HG03159 (cell line): ENCODE results near the gene SEMA3D.

Experiments
- ATAC-seq: cut with Tn5 transposase; IDR thresholded peaks from one replicate; pipeline ENCODE4 v1.9.1; 2021; ENCODE audit warnings: mild to moderate bottlenecking, moderate library complexity; ENCODE audit not compliant: unreplicated experiment

The SEMA3D gene

DNA sequence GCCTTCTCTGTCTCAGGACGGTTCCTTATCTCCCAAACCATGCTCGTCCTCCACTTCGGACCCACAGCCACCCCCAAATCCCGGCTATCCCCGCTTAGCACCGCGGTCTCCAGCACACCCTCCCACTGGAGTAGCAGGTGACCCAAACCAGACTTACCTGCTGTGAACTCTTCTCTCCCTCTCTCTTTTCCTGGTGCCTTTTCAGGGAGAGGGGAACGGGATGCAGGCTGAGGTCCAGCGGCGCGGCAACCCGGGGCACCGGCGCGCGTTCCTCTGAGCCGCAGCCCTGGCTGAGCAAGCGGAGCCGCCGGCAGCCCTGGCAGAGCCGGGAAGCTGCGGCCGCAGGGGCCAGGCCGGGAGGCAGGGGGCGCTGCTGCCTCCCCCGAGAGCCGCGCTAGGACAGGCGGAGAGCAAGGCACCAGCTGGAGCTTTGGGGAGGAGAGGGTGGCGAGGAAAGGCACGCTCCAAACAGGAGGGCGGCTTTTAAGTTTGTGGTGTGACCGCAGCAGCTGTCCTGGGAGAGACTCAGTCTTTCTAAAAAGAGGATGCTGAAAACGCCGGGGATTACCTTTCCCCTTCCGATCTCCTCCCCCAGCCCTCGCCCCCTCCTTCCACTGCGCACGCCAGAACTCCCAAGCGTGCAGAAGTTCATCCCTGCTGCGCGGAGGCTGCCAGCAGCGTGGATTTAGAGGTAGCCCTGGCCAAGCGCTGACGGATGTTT, at the start of gene SEMA3D:
Gene SEMA3D (minus strand): TSS at position 536 of the 721 bp plus-strand sequence. CDS start 65,165 bp downstream, outside the sequence.
- ATAC-seq: peak; percentile 98

DNA sequence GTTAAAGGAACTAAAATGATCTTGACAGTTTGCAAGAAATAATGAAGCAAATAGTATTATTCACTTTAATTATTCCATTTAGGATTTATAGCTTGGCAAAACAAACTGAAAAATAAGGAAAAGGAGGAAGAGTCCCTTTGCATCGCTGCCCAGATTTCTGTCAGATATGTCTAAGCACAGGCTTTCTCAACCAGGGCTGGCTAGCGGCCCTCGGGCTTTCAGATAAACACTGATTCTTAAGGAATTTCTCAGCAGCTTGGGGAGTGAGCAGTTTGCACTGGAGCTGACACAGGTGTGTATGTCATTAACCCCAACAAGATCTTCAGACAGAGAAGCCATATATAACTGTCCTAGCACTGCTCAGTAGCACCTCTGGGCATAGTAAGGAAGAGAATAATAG, 47.9 kb upstream of the SEMA3D start:
- ATAC-seq: no peak

- no peak for ATAC-seq
Observed at GRCh38 chr7:85232068-85232467, 45.2 kb upstream of the SEMA3D start.

- ATAC-seq: peak; percentile 47
Observed at GRCh38 chr7:85230623-85231022, 43.8 kb upstream of the SEMA3D start.

DNA sequence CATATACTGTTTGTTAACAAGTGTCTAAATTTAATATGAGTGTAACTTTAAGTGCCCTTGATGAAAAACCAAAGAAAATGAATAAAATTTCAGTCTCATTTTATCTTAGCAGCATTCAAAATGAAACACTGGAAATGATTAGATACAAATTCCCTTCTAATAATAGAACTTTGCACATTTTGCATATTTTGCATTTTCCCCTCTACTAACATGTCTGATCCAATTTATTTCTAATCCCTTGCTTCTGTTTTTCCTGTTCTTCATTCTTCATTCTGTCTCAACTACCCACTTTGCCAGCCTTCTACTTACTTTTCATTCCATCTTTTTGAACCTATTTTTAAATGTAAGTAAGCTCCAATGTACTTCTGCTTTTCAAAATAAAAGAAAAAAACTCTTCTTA, 42.7 kb upstream of the SEMA3D start:
- ATAC-seq: no peak

DNA sequence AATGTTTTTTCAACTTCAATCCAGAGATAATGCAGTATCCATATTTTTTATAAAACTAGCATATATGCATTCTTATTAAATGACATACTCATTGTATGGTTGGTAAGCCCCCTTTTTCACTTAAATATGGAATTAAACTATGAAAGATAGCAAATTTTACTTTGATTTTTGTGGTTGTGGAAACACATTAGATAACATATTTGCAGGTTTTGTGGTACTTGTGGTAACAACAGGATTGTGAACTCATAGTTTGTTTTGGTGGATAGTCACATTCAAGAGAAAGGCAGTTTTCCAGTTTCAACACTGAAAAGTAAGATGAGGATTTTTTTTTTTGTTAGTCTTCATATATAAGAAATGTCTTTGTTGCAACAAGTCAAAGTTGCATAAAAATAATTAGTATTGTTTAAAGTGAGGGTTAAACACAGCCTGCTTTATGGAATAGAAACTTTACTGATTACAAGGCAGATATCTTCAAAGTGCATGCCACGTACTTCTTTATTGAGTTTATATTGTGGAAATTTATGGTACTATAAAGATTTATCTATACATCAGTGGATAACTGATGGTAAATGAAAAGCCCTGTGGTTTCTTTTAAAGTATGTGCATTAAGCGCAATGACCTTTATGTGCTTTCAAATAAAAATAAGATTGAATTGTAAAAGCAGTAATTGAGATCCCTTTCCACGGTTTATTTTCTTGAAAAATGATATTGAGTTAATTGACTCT, 39.7 kb upstream of the SEMA3D start:
- ATAC-seq: no peak

DNA sequence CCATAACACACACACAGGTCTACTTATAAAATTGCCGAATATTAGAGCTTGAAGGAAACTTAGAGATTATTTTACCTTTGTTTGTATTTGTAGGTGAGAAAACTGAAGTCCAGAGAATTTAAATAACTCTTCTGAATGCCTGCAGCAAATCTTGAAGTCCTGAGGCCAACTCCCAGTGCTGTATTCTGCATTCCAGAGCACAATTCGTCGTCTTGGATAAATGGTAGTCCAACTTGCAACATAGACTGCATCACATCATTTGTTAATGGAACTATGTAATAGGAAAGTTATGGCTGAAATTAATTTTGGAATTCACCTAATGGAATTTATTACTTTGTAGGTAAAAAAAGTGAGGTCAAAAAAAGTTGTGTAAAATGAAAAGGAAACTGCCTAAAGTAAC, 37.3 kb upstream of the SEMA3D start:
- no peak for ATAC-seq

GRCh38 chr7:85222522-85222921, 35.7 kb upstream of the SEMA3D start:
- no peak for ATAC-seq

DNA sequence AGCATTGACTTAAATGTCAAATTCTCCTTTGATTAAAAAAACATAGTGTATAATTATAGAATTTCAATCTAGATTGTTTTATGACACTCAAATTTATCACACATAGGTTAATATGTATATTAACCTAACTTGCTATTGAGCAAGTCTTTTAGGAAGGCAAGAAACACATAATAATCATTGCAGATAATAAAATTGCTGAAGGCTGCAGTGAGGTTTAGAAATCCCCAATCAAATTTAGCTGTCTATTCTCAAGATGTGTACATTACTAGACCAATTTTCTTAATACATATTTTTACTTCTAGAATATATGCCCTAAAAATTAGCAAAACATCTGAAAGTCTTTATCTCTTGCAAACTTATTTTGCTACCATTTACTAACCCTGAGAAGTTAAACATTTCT, 34.9 kb upstream of the SEMA3D start:
- no peak for ATAC-seq

DNA sequence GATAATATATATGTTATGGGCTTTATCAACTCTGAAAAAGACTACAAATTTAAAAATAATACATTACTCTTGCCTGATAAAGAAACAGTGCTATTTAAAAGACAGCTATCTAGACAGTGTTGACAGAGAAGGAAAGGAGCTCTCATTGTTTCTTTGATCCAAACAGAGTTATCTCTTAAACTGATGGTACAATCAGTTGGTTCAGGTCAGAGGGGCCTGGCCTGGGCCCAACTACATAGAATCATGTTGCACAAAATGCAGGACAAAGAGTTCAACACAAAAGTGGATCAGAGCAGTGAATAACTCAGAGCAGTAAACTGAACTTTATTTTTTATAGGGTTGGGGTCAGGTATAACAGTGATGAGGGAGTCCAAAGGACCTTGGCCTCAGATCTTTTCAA, 33.8 kb upstream of the SEMA3D start:
- ATAC-seq: no peak

DNA sequence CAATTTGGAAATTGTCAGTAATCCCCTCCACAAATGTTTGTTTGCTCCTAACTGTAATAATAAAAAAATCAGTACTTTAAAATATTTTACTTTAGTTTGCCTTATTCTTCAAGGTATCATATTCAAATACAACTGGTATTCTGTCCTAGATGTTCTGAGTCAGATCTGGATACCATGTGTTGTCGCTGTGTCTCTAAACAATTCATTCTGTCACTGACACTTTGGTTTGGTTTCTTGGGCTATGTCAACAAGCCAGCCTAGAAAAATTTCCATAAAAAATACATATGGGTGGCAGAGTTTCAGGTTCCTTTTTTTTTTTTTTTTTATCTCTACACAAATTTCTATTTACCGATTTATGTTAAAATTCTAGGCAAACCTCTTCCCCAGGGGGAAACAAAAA, 33.2 kb upstream of the SEMA3D start:
- no peak for ATAC-seq

DNA sequence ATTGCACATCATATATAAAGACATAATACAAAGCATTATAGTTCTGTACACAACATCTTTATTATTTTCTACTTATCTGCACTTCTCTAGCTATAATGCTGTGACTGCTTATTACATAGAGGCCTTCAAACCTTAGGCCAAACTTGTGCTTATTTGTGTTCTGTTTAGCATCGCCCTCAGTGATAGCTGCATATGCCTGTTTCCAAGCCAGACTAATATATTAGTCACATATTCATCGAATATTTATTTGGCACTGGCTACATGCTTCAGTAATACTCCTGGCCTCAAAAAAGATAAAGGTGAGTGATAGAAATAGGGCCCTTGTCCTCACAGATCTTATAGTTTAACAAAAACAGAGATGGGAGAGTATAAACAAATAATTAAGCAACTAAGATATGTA, 30.2 kb upstream of the SEMA3D start:
- ATAC-seq: no peak

DNA sequence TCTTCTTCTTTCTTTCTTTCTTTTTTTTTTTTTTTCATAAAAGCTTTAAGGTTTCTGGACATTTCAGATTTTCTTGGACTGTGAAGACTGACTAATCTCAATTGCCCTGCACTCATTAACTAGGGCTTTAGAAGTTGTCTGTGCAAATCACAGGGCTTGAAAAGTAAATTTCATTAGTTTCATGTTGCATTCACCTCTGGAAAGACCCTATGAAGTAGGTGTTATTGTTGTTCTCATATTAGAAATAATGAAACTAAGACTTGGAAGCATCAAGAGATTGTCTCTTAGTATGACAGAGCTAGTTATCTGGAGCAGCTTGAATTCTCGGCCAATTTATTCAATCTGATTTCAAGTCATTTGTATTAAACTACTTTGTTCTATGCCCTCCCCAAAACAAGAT, 28.2 kb upstream of the SEMA3D start:
- peak; percentile 90 for ATAC-seq

- ATAC-seq: no peak
Observed at GRCh38 chr7:85213500-85213899, 26.6 kb upstream of the SEMA3D start.

DNA sequence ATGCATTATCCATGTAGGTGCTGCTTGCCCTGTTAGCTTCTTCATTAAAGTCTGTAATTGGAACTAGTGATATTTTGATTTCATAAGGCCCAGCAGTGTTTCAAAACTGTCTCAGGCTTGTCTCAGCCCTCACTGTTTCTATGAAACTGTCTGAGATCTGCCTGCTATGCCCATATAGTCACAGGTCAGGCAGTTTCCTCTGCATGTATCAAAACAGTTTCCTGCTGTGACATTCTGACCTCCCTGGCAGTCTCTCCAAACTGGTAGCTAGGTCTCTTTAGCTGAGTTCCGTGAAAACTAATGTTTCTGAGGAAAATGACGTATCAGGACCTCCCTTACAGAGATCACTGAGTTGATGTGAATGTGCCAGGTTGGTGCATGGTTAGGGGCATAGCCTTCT, 18.9 kb upstream of the SEMA3D start:
- no peak for ATAC-seq

- ATAC-seq: no peak
Observed at GRCh38 chr7:85204496-85204895, 17.6 kb upstream of the SEMA3D start.

- ATAC-seq: no peak
Observed at GRCh38 chr7:85204061-85204460, 17.2 kb upstream of the SEMA3D start.

DNA sequence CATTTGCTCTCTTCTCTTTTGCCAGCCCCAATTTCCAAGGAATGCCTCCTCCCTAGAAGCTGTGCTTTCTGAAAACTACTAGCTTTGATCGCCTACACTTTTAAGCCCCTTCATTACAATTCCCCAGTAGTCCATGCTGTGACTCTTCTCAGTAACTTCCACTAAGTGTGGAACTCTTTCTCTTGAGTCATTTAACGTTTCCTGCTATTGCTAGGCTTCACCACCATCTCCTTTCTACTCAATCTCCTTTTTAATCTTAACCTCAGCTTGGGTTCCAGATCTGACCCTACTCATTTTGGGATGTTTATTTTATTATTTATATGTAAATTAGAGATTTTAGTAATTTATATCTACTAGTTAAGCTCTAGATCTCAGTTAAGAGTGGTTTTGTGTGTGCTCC, 14.4 kb upstream of the SEMA3D start:
- ATAC-seq: no peak

DNA sequence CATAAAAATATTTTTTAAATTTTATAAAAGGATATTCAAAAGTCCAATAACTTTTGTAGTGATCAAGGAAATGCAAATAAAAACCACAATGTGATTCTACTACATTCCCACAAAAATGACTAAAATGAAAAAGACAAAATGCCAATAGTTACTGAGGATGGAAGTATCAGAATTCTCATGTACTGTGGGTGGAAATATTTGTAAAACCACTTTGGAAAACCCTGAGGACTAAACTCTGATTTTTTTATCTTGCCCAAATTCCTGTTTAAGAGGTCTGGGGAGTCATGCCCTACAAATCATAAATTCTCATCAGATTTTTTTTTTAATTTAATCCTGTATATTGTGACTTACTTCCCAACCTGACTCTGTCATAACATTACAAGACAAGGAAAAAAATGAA, 9.8 kb upstream of the SEMA3D start:
- no peak for ATAC-seq

DNA sequence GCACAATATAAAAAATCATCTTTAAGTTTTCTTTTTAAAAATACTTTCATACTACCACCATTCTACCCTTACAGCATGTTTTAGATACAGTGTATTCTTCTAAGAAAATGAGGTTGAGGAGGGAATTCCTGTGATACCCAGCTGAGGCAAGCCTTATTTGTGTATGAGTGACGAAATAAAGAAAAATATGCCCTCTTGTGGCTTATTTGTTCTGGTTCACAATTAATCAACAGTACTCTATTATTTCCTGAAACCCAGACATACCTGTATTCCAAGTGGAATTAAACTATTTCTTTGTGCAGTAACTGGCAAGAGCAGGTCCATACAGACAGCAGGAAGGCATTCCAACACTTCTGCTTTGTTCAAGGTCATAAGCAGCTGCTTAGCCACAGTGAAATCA, 4.5 kb upstream of the SEMA3D start:
- no peak for ATAC-seq

GRCh38 chr7:85186083-85186520, 754 bp downstream of the SEMA3D start:
- peak; percentile 40 for ATAC-seq

- ATAC-seq: no peak
Observed at GRCh38 chr7:85185424-85186082, 1.3 kb downstream of the SEMA3D start.
